H1 (cell line): ENCODE results near the gene DPPA5. TPM values are rescaled to one million over a fixed set of nuclear protein-coding genes. Genes with fewer than 3 reads are reported as not detected.

Experiments used
- CTCF ChIA-PET: fragments of 300-600 bp; sonication (Branson Sonifier 250); formaldehyde crosslinking; loops from one replicate; lab custom pipeline; 2021; ENCODE audit not compliant: partially characterized antibody; lab: Charles Lee
- POLR2A ChIA-PET: fragments of 300-600 bp; sonication (Branson Sonifier 250); formaldehyde crosslinking; loops from one replicate; lab custom pipeline; 2021; ENCODE audit warnings: inconsistent platforms; ENCODE audit not compliant: partially characterized antibody; lab: Charles Lee
- DNase-seq, 2 experiments: peaks; one replicate each; pipeline versions ENCODE4 v3.0.0 to v3.0.0-alpha.2; 2010 to 2022; ENCODE audit warnings: low spot score in 2 of 2, low read depth in 1 of 2, mixed read lengths in 1 of 2
- FAIRE-seq: peaks from 2 replicates; lab custom pipeline; 2011; peaks lifted over from hg19 to GRCh38; lab: Jason Lieb, UNC
- H2AFZ ChIP-seq: 2 replicates; pipeline ENCODE4 v1.8.1; 2012; ENCODE audit warnings: low read length, inconsistent platforms
- H2AK5ac ChIP-seq: 2 replicates; pipeline ENCODE4 v1.6.1; 2013; ENCODE audit warnings: low read depth, low read length
- H2BK120ac ChIP-seq: replicated peaks from 2 replicates; pipeline ENCODE3; 2013; ENCODE audit warnings: low read depth, low read length, inconsistent platforms
- H2BK12ac ChIP-seq: 2 replicates; pipeline ENCODE4 v1.6.1; 2013; ENCODE audit warnings: low read depth, low read length
- H2BK15ac ChIP-seq: 2 replicates; pipeline ENCODE4 v1.6.1; 2013; ENCODE audit warnings: low read length
- H2BK20ac ChIP-seq: 2 replicates; pipeline ENCODE4 v1.6.1; 2013; ENCODE audit warnings: low read length
- H2BK5ac ChIP-seq: 2 replicates; pipeline ENCODE4 v1.6.1; 2013; ENCODE audit warnings: low read depth, low read length
- H3K14ac ChIP-seq: 2 replicates; pipeline ENCODE4 v1.6.1; 2013; ENCODE audit warnings: inconsistent platforms; ENCODE audit not compliant: insufficient read length
- H3K18ac ChIP-seq: 2 replicates; pipeline ENCODE4 v1.6.1; 2013; ENCODE audit warnings: low read length; ENCODE audit errors: extremely low read depth
- H3K23ac ChIP-seq: 2 replicates; pipeline ENCODE4 v1.6.1; 2013; ENCODE audit warnings: inconsistent platforms; ENCODE audit not compliant: insufficient read length
- H3K23me2 ChIP-seq: 2 replicates; pipeline ENCODE4 v1.6.1; 2013; ENCODE audit warnings: low read depth, low read length
- H3K27ac ChIP-seq: 2 replicates; pipeline ENCODE4 v1.6.1; 2011; ENCODE audit warnings: low read depth, low read length, inconsistent platforms
- H3K27me3 ChIP-seq, 4 experiments: replicated peaks in 1 of 4; 1 replicate in 1 of 4; 2 replicates in 3 of 4; pipeline versions ENCODE4 v1.6.1 to v1.8.1; 2011 to 2013; ENCODE audit warnings: low read length in 3 of 4, mild to moderate bottlenecking in 3 of 4, inconsistent platforms in 2 of 4, mixed read lengths in 2 of 4, moderate library complexity in 1 of 4; ENCODE audit not compliant: control insufficient read depth in 3 of 4, insufficient read depth in 3 of 4; ENCODE audit errors: extremely low read depth in 1 of 4
- H3K36me3 ChIP-seq, 4 experiments: 2 replicates each; pipeline versions ENCODE4 v1.6.1 to v1.8.1; 2011 to 2013; ENCODE audit warnings: mild to moderate bottlenecking in 4 of 4, low read length in 3 of 4, moderate library complexity in 2 of 4, control low read depth in 1 of 4, inconsistent platforms in 1 of 4; ENCODE audit not compliant: insufficient read depth in 4 of 4, control insufficient read depth in 2 of 4
- H3K4ac ChIP-seq: replicated peaks from 2 replicates; pipeline ENCODE3; 2013; ENCODE audit warnings: low read length, low read depth, mixed read lengths, inconsistent platforms; ENCODE audit not compliant: insufficient read length
- H3K4me1 ChIP-seq, 4 experiments: replicated peaks in 1 of 4; 1 replicate in 1 of 4; 2 replicates in 3 of 4; pipeline versions ENCODE4 v1.6.1 to v1.8.1; 2011 to 2013; ENCODE audit warnings: low read length in 3 of 4, inconsistent platforms in 2 of 4, mixed read lengths in 1 of 4; ENCODE audit not compliant: insufficient read depth in 4 of 4, control insufficient read depth in 3 of 4
- H3K4me2 ChIP-seq, 2 experiments: 2 replicates each; pipeline versions ENCODE4 v1.6.1 to v1.8.1; 2011 to 2013; ENCODE audit warnings: low read depth in 2 of 2, low read length in 2 of 2, control low read depth in 1 of 2, inconsistent platforms in 1 of 2, mild to moderate bottlenecking in 1 of 2; ENCODE audit not compliant: insufficient read depth in 1 of 2
- H3K4me3 ChIP-seq, 4 experiments: fragments of 200-600, 300-600 bp in 1 of 4; sonication (generic), shearing (Covaris generic), sonication (Bioruptor Twin) in 1 of 4; 2 replicates each; pipeline versions ENCODE4 v1.5.1 to v1.8.1; 2011 to 2016; ENCODE audit warnings: low read length in 4 of 4, low read depth in 3 of 4, control low read depth in 2 of 4, inconsistent platforms in 2 of 4, mild to moderate bottlenecking in 2 of 4, mixed read lengths in 1 of 4, moderate library complexity in 1 of 4; ENCODE audit not compliant: insufficient read depth in 2 of 4; ENCODE audit errors: extremely low read depth in 1 of 4
- H3K56ac ChIP-seq: replicated peaks from 2 replicates; pipeline ENCODE3; 2013; ENCODE audit warnings: low read depth, mild to moderate bottlenecking, mixed read lengths, low read length, inconsistent platforms; ENCODE audit not compliant: insufficient read length
- H3K79me1 ChIP-seq: 2 replicates; pipeline ENCODE4 v1.6.1; 2013; ENCODE audit warnings: low read depth, low read length, control low read depth
- H3K79me2 ChIP-seq, 2 experiments: 2 replicates each; pipeline versions ENCODE4 v1.6.1 to v1.8.1; 2012 to 2013; ENCODE audit warnings: low read length in 2 of 2, mild to moderate bottlenecking in 2 of 2, inconsistent platforms in 1 of 2; ENCODE audit not compliant: insufficient read depth in 2 of 2, control insufficient read depth in 1 of 2
- H3K9ac ChIP-seq, 4 experiments: replicated peaks in 1 of 4; 1 replicate in 1 of 4; 2 replicates in 3 of 4; pipeline versions ENCODE4 v1.6.1 to v1.8.1; 2011 to 2013; ENCODE audit warnings: low read depth in 3 of 4, low read length in 3 of 4, control low read depth in 2 of 4, mild to moderate bottlenecking in 2 of 4, moderate library complexity in 2 of 4, inconsistent platforms in 1 of 4; ENCODE audit errors: extremely low read depth in 1 of 4
- H3K9me3 ChIP-seq, 2 experiments: 2 replicates each; pipeline versions ENCODE4 v1.6.1 to v1.8.1; 2012 to 2013; ENCODE audit warnings: mild to moderate bottlenecking in 2 of 2, moderate library complexity in 2 of 2, control low read depth in 1 of 2, inconsistent platforms in 1 of 2, low read depth in 1 of 2, low read length in 1 of 2, mixed read lengths in 1 of 2; ENCODE audit not compliant: insufficient read depth in 2 of 2
- H4K20me1 ChIP-seq, 2 experiments: replicated peaks in 1 of 2; 2 replicates each; pipeline versions ENCODE3 to v1.8.1; 2011 to 2013; ENCODE audit warnings: inconsistent platforms in 2 of 2, low read length in 2 of 2, mild to moderate bottlenecking in 1 of 2; ENCODE audit not compliant: insufficient read depth in 2 of 2, control insufficient read depth in 1 of 2
- H4K5ac ChIP-seq: 2 replicates; pipeline ENCODE4 v1.6.1; 2013; ENCODE audit warnings: low read length, low read depth, mixed read lengths, inconsistent platforms; ENCODE audit not compliant: insufficient read length
- H4K8ac ChIP-seq: 2 replicates; pipeline ENCODE4 v1.8.0; 2013; ENCODE audit warnings: mild to moderate bottlenecking, moderate library complexity, low read length, inconsistent platforms; ENCODE audit not compliant: insufficient read depth; ENCODE audit errors: extremely low read depth
- H4K91ac ChIP-seq: replicated peaks from 2 replicates; pipeline ENCODE3; 2013; ENCODE audit warnings: low read length, mixed read lengths, inconsistent platforms; ENCODE audit not compliant: insufficient read length
- ASH2L ChIP-seq: fragments of 200-600, 300-600 bp; sonication (generic); IDR thresholded peaks from one replicate; pipeline ENCODE4 v1.7.1; 2017; ENCODE audit warnings: low read length
- ATF3 ChIP-seq: IDR thresholded peaks from 2 replicates; pipeline ENCODE4 v1.6.1; 2011; ENCODE audit warnings: low read depth, mild to moderate bottlenecking, low read length; ENCODE audit not compliant: insufficient read depth
- JUN ChIP-seq: IDR thresholded peaks from 2 replicates; pipeline ENCODE4 v1.6.1; 2011; ENCODE audit warnings: low read depth, mild to moderate bottlenecking, improper control_type of control experiment, low read length
- JUND ChIP-seq: IDR thresholded peaks from 2 replicates; pipeline ENCODE4 v1.6.1; 2011; ENCODE audit warnings: mild to moderate bottlenecking, improper control_type of control experiment, low read length
- KDM1A ChIP-seq: fragments of 200-600, 300-600 bp; sonication (generic); IDR thresholded peaks from 2 replicates; pipeline ENCODE4 v1.7.1; 2016; ENCODE audit warnings: mild to moderate bottlenecking, low read length, borderline replicate concordance
- KDM4A ChIP-seq: IDR thresholded peaks from one replicate; pipeline ENCODE4 v1.7.1; 2012; ENCODE audit warnings: low read depth, mild to moderate bottlenecking, moderate library complexity, low read length, inconsistent platforms; ENCODE audit not compliant: severe bottlenecking
- PHF8 ChIP-seq: fragments of 200-600 bp; sonication (generic); conservative IDR thresholded peaks from 2 replicates; pipeline ENCODE4 v1.7.1; 2012; ENCODE audit warnings: low read depth, mild to moderate bottlenecking, inconsistent platforms, low read length, moderate library complexity
- POU5F1 ChIP-seq: IDR thresholded peaks from 2 replicates; pipeline ENCODE4 v1.6.1; 2011; ENCODE audit warnings: low read depth, mild to moderate bottlenecking, low read length, moderate library complexity
- SIX5 ChIP-seq: IDR thresholded peaks from 2 replicates; pipeline ENCODE4 v1.6.1; 2011; ENCODE audit warnings: mild to moderate bottlenecking, low read depth, low read length
- SRF ChIP-seq: IDR thresholded peaks from 2 replicates; pipeline ENCODE4 v1.6.1; 2011; ENCODE audit warnings: mild to moderate bottlenecking, low read depth, low read length, moderate library complexity
- TBP ChIP-seq: IDR thresholded peaks from 2 replicates; pipeline ENCODE4 v1.6.1; 2011; ENCODE audit warnings: low read depth, low read length, improper control_type of control experiment
- WGBS, 2 experiments: shearing (Covaris generic) in 1 of 2; methylation state at CpG; one replicate each; pipeline versions ENCODE4 v1.1.6 to v1.1.7; 2013 to 2015; ENCODE audit warnings: low lambda C conversion rate in 2 of 2, mixed read lengths in 2 of 2, inconsistent platforms in 1 of 2, low coverage in 1 of 2, missing lambda C conversion rate in 1 of 2; ENCODE audit not compliant: insufficient replicate concordance in 2 of 2, insufficient coverage in 1 of 2, insufficient read length in 1 of 2; ENCODE audit errors: extremely low coverage in 1 of 2, missing lambda C conversion rate in 1 of 2; 5-methylcytosine and 5-hydroxymethylcytosine counted together
- polyA plus RNA-seq, 7 experiments: library from polyadenylated mRNA; depleted of rRNA in 3 of 7; stranded (reverse) in 5 of 7; unstranded in 2 of 7; fragments of >200 nt in 5 of 7; fragments of 200-250 nt in 2 of 7; gene quantifications; 1 replicate in 5 of 7; 2 replicates in 1 of 7; 4 replicates in 1 of 7; pipeline versions ENCODE4 v1.2.1 to v1.2.3, GENCODE V29; 2011 to 2013; ENCODE audit warnings: missing spikeins in 2 of 7, mixed read lengths in 2 of 7
- total RNA-seq: library from RNA; stranded (reverse); fragmentation: NEBNext Ultra II Directional; extraction: Animal tissue kit (Norgen Biotek cat#: 25700); gene quantifications from 2 replicates; pipeline ENCODE4 v1.2.1, GENCODE V29; 2021

Gene DPPA5
- total and polyA plus RNA-seq, 2 of the 8 experiments (the other 6 are each of a cell fraction or from before 2014, with no cell fraction given): 2.0 to 2.9 TPM

GRCh38 chr6:73348550-73349204 lies 5.4 kb downstream of the DPPA5 start:
- Histone ChIP-seq H3K4me3 (no peak overlapping the region), H4K5ac (peak overlapping the region; percentile 70), H3K27ac (peak overlapping the region; percentile 65; the same call in 1 of the 2 replicates), H4K91ac (peak overlapping the region; percentile 100), H3K23ac (no peak overlapping the region), H2BK12ac (peak overlapping the region; percentile 100), H3K36me3 (no peaks in the 10 kb centered on the region), H3K23me2 (no peaks in the 10 kb centered on the region), H4K20me1 (no peaks in the 10 kb centered on the region), H4K8ac (peak overlapping the region; percentile 28; the same call in 1 of the 2 replicates), H3K9me3 (peaks cover 0 to 3% of the 10 kb centered on the region in 2 experiments; a peak in 1 of 4 replicates), H2BK120ac (peak overlapping the region; percentile 99), H3K9ac (no peak overlapping the region; a peak in 1 of 7 replicates), H2BK20ac (peak overlapping the region; percentile 99), H2BK5ac (peak overlapping the region; percentile 99; the same call in 1 of the 2 replicates), H2AFZ (no peak overlapping the region), H3K56ac (peak overlapping the region; percentile 95), H3K14ac (no peak overlapping the region), H3K79me1 (no peaks in the 10 kb centered on the region), H3K4me1 (peaks cover 8 to 22% (median 15%) of the 10 kb centered on the region in 4 experiments), H3K27me3 (no peaks in the 10 kb centered on the region; a peak in 1 of 7 replicates), H3K4me2 (peak overlapping the region; percentile 44 to 47; a peak in 2 of 4 replicates), H3K18ac (peak overlapping the region; percentile 99), H2BK15ac (no peak overlapping the region), H3K4ac (peak overlapping the region; percentile 100), H3K79me2 (no peaks in the 10 kb centered on the region), H2AK5ac (peak overlapping the region; percentile 85; the same call in 1 of the 2 replicates)
- ChIA-PET CTCF (interaction anchor here (1.0 kb wide), 4 partner anchors 20 to 40 kb away, joined by 3 read pairs; no protein-coding TSS in a partner anchor), POLR2A (interaction anchor here (0.6 to 2.9 kb wide), 11 partner anchors 9 to 1805 kb away, joined by 3 to 15 read pairs (median 4); partner anchors contain the start of gene SLC17A5)
- FAIRE-seq (no peak), DNase-seq (peak in 1 of 2 experiments; percentile 61)
- WGBS, 2 experiments: 62% methylated on average over 33 of the region's 33 CpGs; no CpG with 5 or more reads in 1 of the 2 experiments
- TF ChIP-seq POU5F1: no peak
- no peak for TF ChIP-seq ATF3
- no peak for TF ChIP-seq TBP
- no peak for TF ChIP-seq SIX5
- TF ChIP-seq JUND: no peak
- TF ChIP-seq JUN: no peak
- TF ChIP-seq KDM1A: 0 out of 2 replicates have a peak, but pooled peaks have one; percentile 48
- TF ChIP-seq ASH2L: no peak
- no peak for TF ChIP-seq SRF
- TF ChIP-seq KDM4A: no peak
- no peak for TF ChIP-seq PHF8
